ENCODE measurements around the gene JPH3.

GRCh38 chr16:87563714-87564523, 38.4 kb upstream of the JPH3 start:
- TF ChIP-seq CTCF (IDR thresholded peaks at IDR 0.05; ENCODE audit: poor library complexity, severe bottlenecking) (no peak), TAF1 (IDR thresholded peaks at IDR 0.05; ENCODE audit: low read depth) (no peak), EZH2 (IDR thresholded peaks at IDR 0.05; ENCODE audit: borderline replicate concordance, insufficient read depth, low read length, poor library complexity, severe bottlenecking) (no peak), RAD21 (conservative IDR thresholded peaks at IDR 0.05) (no peak), POLR2AphosphoS5 (IDR thresholded peaks at IDR 0.05) (no peak), EP300 (conservative IDR thresholded peaks at IDR 0.05; ENCODE audit: poor library complexity, severe bottlenecking) (no peak), SMC3 (conservative IDR thresholded peaks at IDR 0.05; ENCODE audit: poor library complexity) (no peak), MXI1 (conservative IDR thresholded peaks at IDR 0.05; ENCODE audit: poor library complexity, severe bottlenecking) (no peak), REST (IDR thresholded peaks at IDR 0.05; ENCODE audit: borderline replicate concordance) (no peak)
